Endothelial cell of umbilical vein (primary cell): ENCODE measurements around the gene PLEKHG3. TPM values are rescaled to one million over a fixed set of nuclear protein-coding genes. Genes with fewer than 3 reads are reported as not detected.

Experiments used
- BruUV-seq: library from RNA; stranded (reverse); fragments of 400-500 nt; replicated peaks from 2 replicates; lab custom pipeline; 2021; lab: Mats Ljungman, UMichigan
- CTCF ChIA-PET: fragments of 300-600, 350-600 bp; sonication (Branson Sonifier 250); formaldehyde crosslinking; loops from one replicate; lab custom pipeline; 2021; ENCODE audit warnings: antibody characterized with exemption, inconsistent platforms; lab: Charles Lee
- POLR2A ChIA-PET: fragments of 300-600, 350-600 bp; sonication (Branson Sonifier 250); formaldehyde crosslinking; loops from one replicate; lab custom pipeline; 2021; ENCODE audit warnings: antibody characterized with exemption, inconsistent platforms; lab: Charles Lee
- DNase-seq: peaks from one replicate; pipeline ENCODE4 v3.0.0-alpha.2; 2011; ENCODE audit warnings: low read depth, low spot score
- FAIRE-seq: peaks from 2 replicates; lab custom pipeline; 2011; peaks lifted over from hg19 to GRCh38; lab: Jason Lieb, UNC
- H2AFZ ChIP-seq: 2 replicates; pipeline ENCODE4 v1.6.0; 2012; ENCODE audit warnings: low read depth, low read length, control low read depth, inconsistent platforms
- H3K27ac ChIP-seq: 2 replicates; pipeline ENCODE4 v1.5.1; 2011; ENCODE audit warnings: low read depth, mild to moderate bottlenecking, control low read depth, low read length, moderate library complexity; ENCODE audit not compliant: insufficient read depth
- H3K27me3 ChIP-seq, 2 experiments: 2 replicates each; pipeline versions ENCODE4 v1.6.0 to v1.6.1; 2011; ENCODE audit warnings: low read length in 2 of 2, mixed read lengths in 1 of 2; ENCODE audit not compliant: control insufficient read depth in 2 of 2, insufficient read depth in 2 of 2
- H3K36me3 ChIP-seq, 2 experiments: 2 replicates in 1 of 2; 3 replicates in 1 of 2; pipeline ENCODE4 v1.5.1; 2011; ENCODE audit warnings: low read length in 2 of 2, mild to moderate bottlenecking in 1 of 2, moderate library complexity in 1 of 2; ENCODE audit not compliant: control insufficient read depth in 2 of 2, insufficient read depth in 2 of 2; ENCODE audit errors: extremely low read depth in 1 of 2
- H3K4me1 ChIP-seq: 3 replicates; pipeline ENCODE4 v1.5.1; 2011; ENCODE audit warnings: mild to moderate bottlenecking, low read length; ENCODE audit not compliant: control insufficient read depth, insufficient read depth; ENCODE audit errors: extremely low read depth
- H3K4me2 ChIP-seq: 2 replicates; pipeline ENCODE4 v1.6.1; 2011; ENCODE audit warnings: low read length, control low read depth, mixed read lengths; ENCODE audit not compliant: insufficient read depth
- H3K4me3 ChIP-seq, 3 experiments: fragments of 200-600 bp in 1 of 3; sonication (generic), shearing (Covaris generic) in 1 of 3; replicated peaks in 1 of 3; 2 replicates each; pipeline ENCODE4 v1.5.1; 2011 to 2016; ENCODE audit warnings: control low read depth in 3 of 3, low read length in 3 of 3, mild to moderate bottlenecking in 2 of 3, inconsistent platforms in 1 of 3, low read depth in 1 of 3, moderate library complexity in 1 of 3; ENCODE audit not compliant: insufficient read depth in 1 of 3
- H3K79me2 ChIP-seq: 2 replicates; pipeline ENCODE4 v1.6.0; 2012; ENCODE audit warnings: low read length, inconsistent platforms; ENCODE audit not compliant: control insufficient read depth, insufficient read depth
- H3K9ac ChIP-seq: replicated peaks from 2 replicates; pipeline ENCODE3; 2011; ENCODE audit warnings: low read length, control low read depth; ENCODE audit not compliant: insufficient read depth; ENCODE audit errors: extremely low read depth
- H3K9me1 ChIP-seq: replicated peaks from 3 replicates; pipeline ENCODE4 v1.6.0; 2011; ENCODE audit warnings: mild to moderate bottlenecking, low read length; ENCODE audit not compliant: control insufficient read depth, insufficient read depth; ENCODE audit errors: extremely low read depth
- H3K9me3 ChIP-seq: replicated peaks from 2 replicates; pipeline ENCODE4 v1.5.1; 2012; ENCODE audit warnings: low read length, inconsistent platforms; ENCODE audit not compliant: control insufficient read depth, insufficient read depth
- H4K20me1 ChIP-seq: replicated peaks from 2 replicates; pipeline ENCODE3; 2011; ENCODE audit warnings: mild to moderate bottlenecking, low read length; ENCODE audit not compliant: control insufficient read depth, insufficient read depth; ENCODE audit errors: extremely low read depth
- CTCF ChIP-seq, 2 donors: IDR thresholded peaks; 1 replicate in 1 of 2; 2 replicates in 1 of 2; pipeline ENCODE4 v1.5.1; 2011; ENCODE audit warnings: low read length in 2 of 2, mild to moderate bottlenecking in 2 of 2, moderate library complexity in 2 of 2, control low read depth in 1 of 2, inconsistent platforms in 1 of 2, low read depth in 1 of 2; ENCODE audit not compliant: insufficient read depth in 1 of 2; ENCODE audit errors: extremely low read depth in 1 of 2
- EZH2 ChIP-seq: IDR thresholded peaks from 2 replicates; pipeline ENCODE4 v1.6.1; 2012; ENCODE audit warnings: borderline replicate concordance, low read depth, mild to moderate bottlenecking, moderate library complexity, low read length, inconsistent platforms; ENCODE audit not compliant: severe bottlenecking
- FOS ChIP-seq: IDR thresholded peaks from 2 replicates; pipeline ENCODE4 v1.6.1; 2011; ENCODE audit warnings: mild to moderate bottlenecking, low read length, moderate library complexity, borderline replicate concordance; ENCODE audit not compliant: insufficient read depth
- GATA2 ChIP-seq: IDR thresholded peaks from 2 replicates; pipeline ENCODE4 v1.7.0; 2011; ENCODE audit warnings: low read depth, mild to moderate bottlenecking, moderate library complexity, mixed read lengths, low read length; ENCODE audit not compliant: insufficient read length, insufficient read depth
- JUN ChIP-seq: IDR thresholded peaks from 2 replicates; pipeline ENCODE4 v1.6.1; 2011; ENCODE audit warnings: borderline replicate concordance, low read depth; ENCODE audit not compliant: insufficient read length, insufficient read depth
- MYC ChIP-seq: IDR thresholded peaks from one replicate; pipeline ENCODE4 v1.6.1; 2011; ENCODE audit warnings: mild to moderate bottlenecking, low read depth, low read length
- POLR2A ChIP-seq: IDR thresholded peaks from 2 replicates; pipeline ENCODE4 v1.6.1; 2012; ENCODE audit warnings: low read depth, mild to moderate bottlenecking, control low read depth, low read length
- POLR2AphosphoS5 ChIP-seq: IDR thresholded peaks from 2 replicates; pipeline ENCODE4 v1.6.1; 2012; ENCODE audit warnings: low read depth, mild to moderate bottlenecking, control low read depth, low read length, moderate library complexity; ENCODE audit not compliant: insufficient read depth
- dilution Hi-C: fragments of 300-500 bp; cut with MboI; formaldehyde crosslinking; loops from one replicate; pipeline ENCODE4 v1.15.0; 2019; ENCODE audit warnings: low sequenced_read_pairs; ENCODE audit not compliant: extremely low pct_ligation_motif_present
- intact Hi-C: fragments of 100-400 bp; cut with micrococcal nuclease; formaldehyde crosslinking; loops from one replicate; pipeline ENCODE4 v1.10.0; 2022
- polyA plus RNA-seq, 4 experiments: library from polyadenylated mRNA; depleted of rRNA in 3 of 4; stranded (reverse) in 3 of 4; unstranded in 1 of 4; fragments of >200 nt; gene quantifications; 2 replicates each; pipeline versions ENCODE4 v1.2.1 to v1.2.3, GENCODE V29; 2011 to 2012; ENCODE audit warnings: missing spikeins in 1 of 4
- total RNA-seq: library from RNA; stranded (reverse); gene quantifications from 2 replicates; pipeline ENCODE4 v1.2.3, GENCODE V29; 2021
- TF ChIP-seq, protein P1 (sequence below): IDR thresholded peaks from 2 replicates; pipeline ENCODE4 v1.6.1; 2011; ENCODE audit not compliant: insufficient read depth, insufficient read length

Gene PLEKHG3
- total and polyA plus RNA-seq, 2 donors (not counting 3 experiments of a cell fraction or from before 2014, with no cell fraction given) = 6.6 to 8.0 TPM

DNA sequence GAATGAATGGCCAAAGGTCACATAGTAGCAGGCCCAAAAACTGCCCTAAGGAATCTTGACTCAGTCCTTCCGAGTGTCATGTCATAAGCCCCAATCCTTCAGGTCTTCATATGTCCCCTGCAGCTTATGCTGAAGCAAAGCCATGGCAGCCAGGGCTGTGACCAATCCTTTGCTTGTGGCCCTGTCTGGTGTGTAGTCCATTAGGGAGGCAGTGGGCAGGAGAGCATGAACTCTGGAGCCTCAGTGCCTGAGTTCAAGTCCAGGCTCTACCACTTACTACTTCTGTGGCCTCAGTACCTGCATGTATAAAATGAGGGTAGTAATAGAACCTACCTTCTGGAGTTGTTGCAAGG is 20.3 kb downstream of the PLEKHG3 start:
- no TSS peak for BruUV-seq
- Histone ChIP-seq H3K9ac (no peak overlapping the region), H3K9me1 (no peaks in the 10 kb centered on the region), H3K4me3 (no peak overlapping the region), H3K27me3 (no peaks in the 10 kb centered on the region), H3K36me3 (no peaks in the 10 kb centered on the region), H2AFZ (no peak overlapping the region), H3K4me2 (no peak overlapping the region), H3K79me2 (no peaks in the 10 kb centered on the region), H3K4me1 (peaks cover 15% of the 10 kb centered on the region), H3K27ac (no peak overlapping the region), H3K9me3 (no peaks in the 10 kb centered on the region), H4K20me1 (no peaks in the 10 kb centered on the region)
- DNase-seq = no peak
- dilution Hi-C loops = no loop called here
- TF ChIP-seq MYC (no peak), CTCF (IDR thresholded peaks at IDR 0.05; ENCODE audit: extremely low read depth in 1 of 2, insufficient read depth in 1 of 2, low read depth in 1 of 2, low read length in 2 of 2) (no peak), EZH2 (no peak), POLR2A (no peak), POLR2AphosphoS5 (no peak), FOS (no peak), GATA2 (no peak), JUN (no peak)
- TF ChIP-seq, protein P1, sequence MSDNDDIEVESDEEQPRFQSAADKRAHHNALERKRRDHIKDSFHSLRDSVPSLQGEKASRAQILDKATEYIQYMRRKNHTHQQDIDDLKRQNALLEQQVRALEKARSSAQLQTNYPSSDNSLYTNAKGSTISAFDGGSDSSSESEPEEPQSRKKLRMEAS = no peak
- ChIA-PET CTCF (no interaction called here), POLR2A (no interaction called here)
- FAIRE-seq = no peak
- intact Hi-C loops = no loop called here
